Osteocyte (in vitro differentiated cells): ENCODE measurements around the gene CTIF. TPM values are rescaled to one million over a fixed set of nuclear protein-coding genes. Genes with fewer than 3 reads are reported as not detected.

ENCODE experiments used
- DNase-seq: peaks from one replicate; pipeline ENCODE4 v3.0.0; 2021; ENCODE audit warnings: mixed read lengths; ENCODE audit not compliant: unreplicated experiment; ENCODE audit errors: extremely low spot score
- H3K27ac Mint-ChIP-seq: one replicate; pipeline ENCODE4 v1.8.0; 2021; ENCODE audit warnings: mild to moderate bottlenecking, mixed read lengths; ENCODE audit not compliant: unreplicated experiment
- H3K27me3 Mint-ChIP-seq: one replicate; pipeline ENCODE4 v1.8.0; 2021; ENCODE audit warnings: mixed read lengths; ENCODE audit not compliant: unreplicated experiment
- H3K36me3 Mint-ChIP-seq: one replicate; pipeline ENCODE4 v1.8.0; 2021; ENCODE audit warnings: mixed read lengths; ENCODE audit not compliant: unreplicated experiment
- H3K4me1 Mint-ChIP-seq: one replicate; pipeline ENCODE4 v1.8.0; 2021; ENCODE audit warnings: mixed read lengths; ENCODE audit not compliant: unreplicated experiment
- H3K4me3 Mint-ChIP-seq: one replicate; pipeline ENCODE4 v1.8.0; 2021; ENCODE audit warnings: mild to moderate bottlenecking, moderate library complexity, mixed read lengths; ENCODE audit not compliant: unreplicated experiment
- H3K9me3 Mint-ChIP-seq: one replicate; pipeline ENCODE4 v1.8.0; 2021; ENCODE audit warnings: mixed read lengths; ENCODE audit not compliant: unreplicated experiment
- total RNA-seq: library from RNA; stranded (reverse); gene quantifications from 2 replicates; pipeline ENCODE4 v1.2.1, GENCODE V29; 2021
- TF ChIP-seq, protein P1 (sequence below): fragments of 200-600 bp; sonication (generic); IDR thresholded peaks from 2 replicates; pipeline ENCODE4 v1.5.0; 2021; ENCODE audit warnings: antibody characterized with exemption, mild to moderate bottlenecking, moderate library complexity

CTIF gene
- total RNA-seq, 1 donor from 2014 or later, result 172 TPM

DNA sequence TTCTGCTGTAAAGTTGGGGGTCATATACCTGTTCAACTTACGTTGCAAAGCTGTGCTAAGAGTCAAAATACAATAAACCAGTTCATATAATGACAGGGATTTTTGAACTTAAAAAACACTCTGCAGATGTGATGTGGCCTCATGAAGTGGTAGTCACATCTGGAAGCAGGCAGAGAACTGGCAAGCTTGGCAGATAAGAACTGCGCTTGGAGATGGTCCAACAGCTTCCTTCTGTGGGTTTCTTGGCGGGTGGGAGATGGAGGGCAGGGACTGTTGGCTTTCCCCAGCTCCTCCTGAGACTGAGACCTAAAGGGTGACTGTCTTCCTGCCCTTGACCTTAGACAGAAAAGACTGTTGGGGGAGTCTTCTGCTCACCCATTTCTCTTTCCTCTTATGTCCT lies 140.4 kb downstream of the CTIF start:
- H3K4me3 Mint-ChIP-seq, result no peak overlapping the region
- peaks cover 23% of the 10 kb centered on the region for H3K4me1 Mint-ChIP-seq
- H3K27ac Mint-ChIP-seq, result peak overlapping the region; percentile 56
- TF ChIP-seq, protein P1, sequence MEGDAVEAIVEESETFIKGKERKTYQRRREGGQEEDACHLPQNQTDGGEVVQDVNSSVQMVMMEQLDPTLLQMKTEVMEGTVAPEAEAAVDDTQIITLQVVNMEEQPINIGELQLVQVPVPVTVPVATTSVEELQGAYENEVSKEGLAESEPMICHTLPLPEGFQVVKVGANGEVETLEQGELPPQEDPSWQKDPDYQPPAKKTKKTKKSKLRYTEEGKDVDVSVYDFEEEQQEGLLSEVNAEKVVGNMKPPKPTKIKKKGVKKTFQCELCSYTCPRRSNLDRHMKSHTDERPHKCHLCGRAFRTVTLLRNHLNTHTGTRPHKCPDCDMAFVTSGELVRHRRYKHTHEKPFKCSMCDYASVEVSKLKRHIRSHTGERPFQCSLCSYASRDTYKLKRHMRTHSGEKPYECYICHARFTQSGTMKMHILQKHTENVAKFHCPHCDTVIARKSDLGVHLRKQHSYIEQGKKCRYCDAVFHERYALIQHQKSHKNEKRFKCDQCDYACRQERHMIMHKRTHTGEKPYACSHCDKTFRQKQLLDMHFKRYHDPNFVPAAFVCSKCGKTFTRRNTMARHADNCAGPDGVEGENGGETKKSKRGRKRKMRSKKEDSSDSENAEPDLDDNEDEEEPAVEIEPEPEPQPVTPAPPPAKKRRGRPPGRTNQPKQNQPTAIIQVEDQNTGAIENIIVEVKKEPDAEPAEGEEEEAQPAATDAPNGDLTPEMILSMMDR, result no peak
- H3K27me3 Mint-ChIP-seq, result no peaks in the 10 kb centered on the region
- DNase-seq, result no peak
- H3K9me3 Mint-ChIP-seq, result no peaks in the 10 kb centered on the region
- peaks cover 8% of the 10 kb centered on the region for H3K36me3 Mint-ChIP-seq

DNA sequence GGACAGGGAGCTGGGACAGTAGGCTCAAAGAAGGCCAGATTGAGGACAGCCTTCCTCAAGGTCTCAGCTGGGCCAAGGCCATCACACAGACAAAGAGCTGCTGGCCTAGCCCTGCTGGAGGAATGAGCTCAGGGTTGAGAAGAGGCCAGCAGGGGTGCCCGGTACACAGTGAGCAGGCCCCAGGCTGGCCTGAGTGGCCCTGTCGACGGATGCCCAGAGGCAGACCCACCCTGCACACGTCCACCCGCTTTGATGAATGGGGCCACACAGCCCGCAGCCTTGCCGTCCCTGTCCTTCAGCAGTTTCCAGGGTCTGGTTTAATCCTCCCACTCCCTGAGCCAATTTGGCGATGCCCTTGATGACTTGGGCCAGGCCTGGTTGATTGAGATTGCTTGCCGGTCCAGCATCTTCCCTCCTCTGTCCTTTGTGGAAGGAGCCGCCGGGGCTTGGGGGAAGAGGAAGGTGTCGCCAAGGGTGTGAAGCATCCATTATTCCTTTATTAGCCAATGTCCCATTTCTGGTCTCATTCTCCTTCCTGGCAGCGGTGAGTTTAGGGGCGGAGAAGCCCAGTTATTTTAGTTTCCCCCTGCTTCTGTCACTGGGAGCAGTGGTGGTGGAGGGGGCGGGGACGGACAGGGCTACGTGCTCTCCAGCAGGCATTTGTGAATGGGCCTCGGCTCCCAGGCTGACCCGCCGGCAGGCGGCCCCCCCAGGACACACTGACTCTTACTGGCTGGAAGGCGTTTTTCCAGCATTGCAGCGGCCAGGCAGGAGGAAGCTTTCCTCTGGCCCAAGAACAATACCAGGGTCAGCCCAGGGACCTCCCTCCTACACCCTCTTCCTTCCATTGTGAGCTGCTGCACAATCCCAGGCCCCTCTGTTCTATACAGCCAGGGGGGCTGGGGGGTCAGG lies 141.8 kb downstream of the CTIF start:
- no peaks in the 10 kb centered on the region for H3K9me3 Mint-ChIP-seq
- DNase-seq, result no peak
- H3K4me1 Mint-ChIP-seq, result peaks cover 21% of the 10 kb centered on the region
- H3K4me3 Mint-ChIP-seq, result no peak overlapping the region
- no peak overlapping the region for H3K27ac Mint-ChIP-seq
- TF ChIP-seq, protein P1, result no peak
- no peaks in the 10 kb centered on the region for H3K27me3 Mint-ChIP-seq
- peaks cover 8% of the 10 kb centered on the region for H3K36me3 Mint-ChIP-seq

DNA sequence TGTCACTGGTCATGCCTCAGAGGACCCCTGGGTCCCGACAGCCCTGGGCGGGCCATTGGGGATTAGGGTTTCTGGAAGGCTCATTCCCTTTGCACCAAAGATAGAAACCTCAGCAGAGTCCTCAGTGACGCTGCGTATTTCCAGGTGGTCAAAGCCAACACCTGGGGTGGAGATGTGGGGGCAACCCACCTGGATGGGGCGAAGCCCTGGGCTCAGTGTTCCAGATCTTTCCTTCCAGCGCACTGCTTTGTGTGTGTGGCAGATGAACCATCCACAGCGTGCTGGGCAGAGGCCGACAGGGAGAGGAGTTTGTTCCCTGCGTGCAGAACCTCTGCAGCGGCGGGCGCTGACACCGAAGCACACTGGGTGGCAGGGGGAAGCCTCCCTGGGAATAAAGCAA lies 143.9 kb downstream of the CTIF start:
- H3K4me3 Mint-ChIP-seq, result no peak overlapping the region
- TF ChIP-seq, protein P1, result no peak
- no peaks in the 10 kb centered on the region for H3K27me3 Mint-ChIP-seq
- peaks cover 22% of the 10 kb centered on the region for H3K4me1 Mint-ChIP-seq
- H3K27ac Mint-ChIP-seq, result no peak overlapping the region
- no peak for DNase-seq
- no peaks in the 10 kb centered on the region for H3K9me3 Mint-ChIP-seq
- peaks cover 19% of the 10 kb centered on the region for H3K36me3 Mint-ChIP-seq

DNA sequence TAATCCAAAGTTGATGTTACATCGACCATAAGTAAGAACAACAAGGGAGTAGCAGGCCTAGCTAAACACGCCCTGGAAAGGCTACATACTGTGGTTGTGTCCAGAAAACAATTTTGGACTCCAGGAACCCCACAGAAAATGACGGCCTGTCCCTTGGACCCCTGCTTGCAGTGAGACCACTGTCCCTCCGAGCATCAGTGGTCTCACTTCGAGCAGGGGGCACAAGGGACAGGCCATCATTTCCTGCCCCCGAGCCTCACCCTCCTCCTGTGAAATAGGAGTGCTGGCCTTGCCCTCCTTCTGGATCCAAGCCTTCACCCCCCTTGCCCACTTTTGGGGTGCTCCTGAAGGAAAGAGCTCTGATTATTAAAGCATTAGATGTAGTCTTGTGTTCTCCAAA lies 144.4 kb downstream of the CTIF start:
- TF ChIP-seq, protein P1, result no peak
- peaks cover 17% of the 10 kb centered on the region for H3K36me3 Mint-ChIP-seq
- H3K9me3 Mint-ChIP-seq, result no peaks in the 10 kb centered on the region
- peaks cover 20% of the 10 kb centered on the region for H3K4me1 Mint-ChIP-seq
- peak overlapping the region; percentile 62 for H3K27ac Mint-ChIP-seq
- DNase-seq, result no peak
- no peaks in the 10 kb centered on the region for H3K27me3 Mint-ChIP-seq
- H3K4me3 Mint-ChIP-seq, result no peak overlapping the region

DNA sequence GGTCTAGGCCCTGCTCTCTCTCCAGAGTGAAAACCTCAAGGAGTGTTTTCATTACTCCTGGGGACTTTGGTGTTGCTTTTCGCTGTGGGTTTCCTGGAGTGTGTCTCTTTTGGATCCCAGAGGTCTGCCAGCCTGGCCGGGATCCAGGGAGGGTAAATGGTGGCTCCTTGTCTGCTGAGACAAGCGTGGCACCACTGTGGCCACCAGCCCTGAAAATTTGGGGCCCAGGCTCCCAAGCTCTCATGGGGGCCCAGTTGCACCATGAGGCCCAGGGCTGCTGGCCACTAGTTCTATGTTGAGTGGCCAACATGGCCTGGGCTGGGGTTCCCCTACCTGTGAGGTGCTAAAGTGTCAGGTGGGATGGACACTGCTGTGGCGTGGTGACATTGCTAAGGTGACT lies 144.8 kb downstream of the CTIF start:
- TF ChIP-seq, protein P1, result no peak
- H3K9me3 Mint-ChIP-seq, result no peaks in the 10 kb centered on the region
- no peak overlapping the region for H3K4me3 Mint-ChIP-seq
- peaks cover 15% of the 10 kb centered on the region for H3K36me3 Mint-ChIP-seq
- peak overlapping the region; percentile 62 for H3K27ac Mint-ChIP-seq
- H3K27me3 Mint-ChIP-seq, result no peaks in the 10 kb centered on the region
- DNase-seq, result no peak
- H3K4me1 Mint-ChIP-seq, result peaks cover 19% of the 10 kb centered on the region
